Endothelial cell of hepatic sinusoid (primary cell): ENCODE data around the gene GRM7.

Source experiments
- in situ Hi-C: cut with HindIII; loops from 2 replicates; pipeline ENCODE4 v1.10.0; 2017; ENCODE audit warnings: low sequenced_read_pairs

GRM7 gene

DNA sequence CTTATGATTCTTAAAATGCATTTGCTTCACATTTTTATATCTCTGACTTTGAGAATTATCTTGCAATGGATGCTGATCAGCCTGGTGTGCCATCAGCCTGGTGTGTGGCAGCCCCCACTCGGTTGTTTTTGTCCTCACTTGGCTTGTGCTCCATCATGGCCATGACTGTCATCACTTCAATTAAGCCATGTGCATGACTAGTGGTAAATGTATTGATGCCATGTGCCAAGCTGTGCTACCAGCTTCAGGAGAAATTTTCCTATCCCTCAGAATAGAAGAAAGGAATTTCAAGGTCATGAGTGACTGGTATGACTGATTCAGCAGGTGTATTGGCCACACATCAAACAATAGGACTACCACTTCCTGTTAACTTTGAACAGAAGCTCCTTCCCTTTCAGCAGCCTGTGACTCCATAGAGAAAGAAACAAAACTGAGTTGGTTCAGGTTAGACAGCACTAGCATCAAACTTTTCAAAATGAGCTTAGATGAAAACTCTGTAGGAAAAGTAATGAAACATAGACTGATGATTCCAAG lies 251.7 kb downstream of the GRM7 start:
- in situ Hi-C loops: no loop called here

DNA sequence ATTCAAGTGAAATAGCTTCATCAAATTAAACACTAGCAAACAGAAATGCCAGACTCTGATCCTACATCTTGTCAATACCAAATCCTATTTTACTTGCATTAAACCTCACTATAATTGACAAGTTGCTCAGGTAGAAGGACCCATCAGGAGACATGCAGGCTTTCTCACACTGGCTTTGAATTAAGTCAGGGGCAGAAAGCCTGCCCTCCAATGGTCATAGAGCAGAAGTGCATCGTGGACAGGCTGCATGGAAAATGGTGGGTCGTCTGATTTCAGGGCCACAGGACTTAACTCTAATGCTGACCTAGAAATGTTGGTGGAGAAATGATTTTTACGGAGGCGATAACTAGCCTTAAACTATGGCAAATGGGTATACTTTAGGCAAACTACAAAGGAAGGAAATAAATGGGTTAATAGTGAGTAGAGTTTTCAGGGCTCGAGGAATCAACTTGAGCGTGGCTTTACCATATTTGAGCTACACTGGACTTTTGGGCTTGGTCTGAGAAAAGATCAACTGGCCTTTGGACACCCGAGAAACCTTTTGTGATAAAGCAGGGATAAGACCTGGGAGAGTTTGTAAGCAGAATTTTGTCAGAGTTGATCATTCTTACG lies 283.9 kb downstream of the GRM7 start:
- in situ Hi-C loops: no loop called here

DNA sequence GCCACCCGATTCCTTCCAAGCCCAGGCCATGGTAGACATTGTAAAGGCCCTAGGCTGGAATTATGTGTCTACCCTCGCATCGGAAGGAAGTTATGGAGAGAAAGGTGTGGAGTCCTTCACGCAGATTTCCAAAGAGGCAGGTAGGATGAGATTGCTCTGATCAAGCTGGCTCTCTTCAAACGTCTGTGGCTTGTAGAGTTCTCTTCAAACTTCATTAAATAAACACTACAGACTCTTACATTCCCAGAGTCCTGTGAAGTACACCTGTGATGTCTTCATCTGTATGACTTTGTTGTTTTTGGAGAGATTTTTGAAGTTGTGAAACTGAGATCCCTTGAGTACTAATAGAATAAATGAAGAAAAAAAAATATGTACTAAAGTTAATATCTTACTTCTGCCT lies 285.6 kb downstream of the GRM7 start:
- in situ Hi-C loops: no loop called here

DNA sequence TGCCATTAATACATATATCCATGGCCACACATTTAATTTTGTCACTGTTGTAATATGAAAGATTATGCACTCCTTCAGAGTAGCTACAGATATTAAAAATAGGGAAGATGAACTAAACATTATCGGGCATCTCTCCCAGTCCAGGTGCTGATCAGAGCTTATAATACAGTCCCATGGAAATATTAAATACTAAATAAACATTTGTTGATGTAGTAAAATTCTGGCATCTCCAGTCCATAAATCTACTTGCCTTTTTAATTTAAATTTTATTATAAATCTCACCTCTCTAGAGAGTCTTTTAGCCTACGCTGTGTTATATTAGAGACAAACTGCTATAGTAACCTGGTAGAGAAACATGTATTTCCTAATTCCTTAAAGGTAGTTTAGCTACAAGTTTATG lies 297.6 kb downstream of the GRM7 start:
- in situ Hi-C loops: no loop called here

DNA sequence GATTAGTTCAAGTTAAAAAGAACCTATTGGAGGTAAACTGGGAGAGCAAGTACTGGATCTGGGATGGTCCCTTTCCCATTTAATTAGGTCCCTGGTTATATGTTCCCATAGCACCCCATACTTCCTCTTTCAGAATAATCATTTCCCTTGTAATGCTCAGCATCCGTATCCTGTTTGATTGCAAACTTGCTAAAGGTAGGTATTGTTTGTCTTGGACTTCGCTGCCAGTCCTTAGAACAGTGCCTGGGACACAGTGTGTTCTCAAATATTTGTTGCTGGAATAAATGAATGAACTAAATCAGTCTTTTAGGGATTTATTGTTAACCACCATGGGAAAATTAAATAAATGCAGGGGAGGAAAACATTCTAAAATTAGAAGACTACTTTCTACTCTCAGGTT lies 299.8 kb downstream of the GRM7 start:
- in situ Hi-C loops: no loop called here

DNA sequence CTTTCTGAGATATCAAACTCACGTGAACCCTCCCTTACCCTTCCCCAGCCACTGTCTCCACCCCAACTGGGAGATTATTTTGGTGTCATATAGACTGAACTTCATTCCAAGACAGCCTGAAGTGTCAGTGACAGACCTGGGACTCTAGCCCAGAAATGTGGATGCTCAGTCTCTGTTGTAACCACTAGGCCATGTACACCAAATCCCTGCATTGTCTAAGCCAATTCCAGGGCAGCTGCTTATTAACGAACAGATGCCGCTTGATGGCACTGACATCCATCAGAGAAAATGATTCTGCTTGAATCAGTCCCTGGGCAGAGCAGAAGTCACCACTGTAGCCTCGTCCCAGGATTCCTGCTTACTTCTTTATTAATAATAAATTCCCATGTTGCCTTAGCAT lies 305.5 kb downstream of the GRM7 start:
- in situ Hi-C loops: no loop called here

DNA sequence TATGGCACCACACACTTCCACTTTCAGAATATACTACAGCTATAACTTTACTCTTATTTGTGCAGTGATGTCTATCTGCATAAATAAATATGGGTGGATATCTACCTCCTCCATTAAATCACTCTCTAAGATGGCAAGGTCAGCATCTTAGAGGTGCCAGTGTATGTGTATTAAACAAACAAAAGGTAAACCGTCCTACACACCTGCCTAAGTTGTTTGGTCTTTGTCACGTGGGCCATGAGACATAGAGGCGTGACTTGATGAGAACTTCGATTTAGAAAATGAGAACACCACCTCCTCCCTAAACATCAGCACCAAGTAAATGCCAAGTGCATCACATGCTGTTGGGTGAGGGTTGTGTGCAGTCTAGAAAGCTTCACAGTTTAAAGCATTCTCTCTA lies 310.6 kb downstream of the GRM7 start:
- in situ Hi-C loops: no loop called here

DNA sequence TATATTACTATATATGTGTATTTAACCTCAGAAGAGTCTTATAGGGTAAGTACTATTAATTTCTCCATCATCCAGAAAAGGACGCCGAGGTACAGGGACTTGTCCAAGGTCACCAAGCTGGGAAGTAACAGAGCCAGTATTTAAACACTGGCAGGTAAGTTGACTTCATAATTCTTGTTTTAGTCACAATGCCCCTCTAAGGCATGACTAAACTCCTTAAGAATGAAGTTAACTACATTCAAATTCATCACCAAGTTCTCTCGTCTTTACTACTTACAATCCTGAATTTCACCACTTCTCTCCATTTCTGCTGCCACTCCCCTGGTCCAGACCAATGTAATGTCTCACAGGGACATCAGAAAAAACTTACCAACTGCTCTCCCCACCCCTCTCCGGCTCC lies 312.1 kb downstream of the GRM7 start:
- in situ Hi-C loops: no loop called here

DNA sequence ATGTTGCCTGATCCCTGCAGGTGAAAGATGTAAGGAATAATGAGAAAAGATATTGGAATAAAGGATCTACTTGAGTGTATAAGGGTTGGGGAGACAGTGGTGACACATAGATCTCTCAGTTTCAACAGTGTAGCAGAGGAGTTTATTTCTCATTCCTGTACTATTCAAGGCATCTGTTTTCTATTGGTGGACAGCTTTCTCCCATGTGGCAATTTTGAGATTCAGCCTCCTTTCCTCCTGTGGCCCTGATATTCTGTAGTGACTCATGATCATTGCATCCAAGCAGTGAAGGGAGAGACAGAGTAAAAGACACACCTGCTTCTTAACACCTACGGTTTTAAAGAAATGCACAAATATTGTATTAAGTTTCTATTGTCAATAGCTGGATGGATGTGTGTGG lies 327.6 kb downstream of the GRM7 start:
- in situ Hi-C loops: no loop called here

DNA sequence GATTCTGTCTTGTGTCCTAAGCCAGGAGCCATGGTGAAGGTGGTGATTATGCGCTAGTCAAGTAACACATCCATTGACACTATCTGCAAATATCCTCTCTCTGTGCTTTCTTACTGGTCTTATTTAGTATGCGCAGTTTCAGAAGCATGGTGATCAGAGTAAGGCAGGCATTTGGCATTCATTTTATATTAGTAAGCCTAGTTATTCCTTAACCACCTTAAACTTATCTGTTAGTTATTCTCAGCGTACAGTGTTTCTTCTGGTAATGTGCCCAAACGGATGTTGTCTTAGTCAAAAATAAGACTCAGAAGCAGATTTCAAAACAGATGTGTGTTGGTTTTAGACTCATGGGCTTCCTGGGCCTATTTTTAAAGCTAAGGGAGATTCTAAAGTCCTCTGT lies 329.2 kb downstream of the GRM7 start:
- in situ Hi-C loops: no loop called here

DNA sequence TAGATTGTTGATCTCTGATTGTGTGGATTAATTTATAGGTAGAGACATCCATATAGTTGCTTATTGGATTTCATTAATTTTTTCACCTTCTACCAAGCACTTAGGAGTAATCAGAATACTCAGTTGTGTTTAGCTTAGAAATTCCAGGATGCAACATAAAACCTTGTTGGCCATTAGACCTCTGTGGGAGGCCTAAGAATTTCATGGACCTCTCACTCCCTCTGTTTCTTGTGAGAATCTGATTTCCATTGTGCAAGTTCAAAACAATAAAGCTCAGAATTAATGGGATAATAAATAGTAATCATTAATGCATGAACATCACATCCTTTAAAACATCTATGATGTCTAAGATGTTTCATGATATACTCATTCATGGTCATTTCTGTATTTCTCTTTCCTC lies 332.4 kb downstream of the GRM7 start:
- in situ Hi-C loops: no loop called here

DNA sequence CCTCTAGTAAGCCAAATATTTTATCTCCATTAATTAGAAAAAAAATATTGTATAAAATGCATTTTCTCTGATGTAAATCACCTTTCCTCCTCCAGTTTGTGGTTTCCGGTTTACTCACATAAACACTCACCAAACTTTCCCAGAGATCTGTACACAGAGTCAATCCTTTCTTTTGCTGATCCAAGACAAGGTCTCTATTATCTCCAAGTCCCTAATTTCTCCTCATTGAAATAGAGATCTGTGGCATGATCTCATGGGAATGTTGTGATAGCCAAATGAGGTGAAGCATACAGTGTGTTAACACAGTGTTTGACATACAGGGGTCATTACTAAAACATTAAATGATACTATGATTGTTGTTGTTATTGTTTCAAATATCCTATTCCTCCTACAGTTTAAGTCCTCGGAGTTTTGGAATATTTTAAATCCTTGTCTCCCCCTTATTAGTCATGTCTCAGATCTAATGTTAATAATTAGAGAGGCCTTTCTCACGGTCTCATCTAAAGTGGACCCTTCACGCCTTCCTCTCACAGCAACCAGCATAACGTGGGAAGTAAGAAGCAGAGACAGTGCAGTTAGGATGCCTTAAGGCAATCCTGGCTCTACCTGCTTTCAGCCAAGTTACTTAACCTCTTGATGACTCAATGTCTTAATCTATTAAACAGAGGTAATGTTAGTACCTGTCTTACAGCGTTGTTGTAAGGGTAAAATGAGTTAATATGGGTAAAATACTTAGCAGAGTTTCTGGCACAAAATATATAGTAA lies 333.3 kb downstream of the GRM7 start:
- in situ Hi-C loops: no loop called here

DNA sequence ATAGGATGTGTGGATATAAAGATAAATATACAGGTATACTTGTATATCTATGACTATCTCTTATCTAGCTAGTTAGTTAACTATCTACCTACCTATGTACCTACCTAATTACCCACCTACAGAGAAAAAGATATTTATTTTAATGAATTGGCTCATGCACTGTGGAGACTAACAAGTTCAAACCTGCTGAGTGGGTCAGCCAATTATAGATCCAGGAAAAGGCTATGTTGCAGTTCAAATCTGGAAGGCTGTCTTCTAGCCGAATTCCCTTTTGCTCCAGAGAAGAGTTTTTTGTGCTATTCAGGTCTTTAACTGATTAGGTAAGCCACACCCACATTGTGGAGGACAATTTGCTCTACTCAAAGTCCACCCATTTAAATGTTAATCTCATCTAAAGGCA lies 335.0 kb downstream of the GRM7 start:
- in situ Hi-C loops: no loop called here

DNA sequence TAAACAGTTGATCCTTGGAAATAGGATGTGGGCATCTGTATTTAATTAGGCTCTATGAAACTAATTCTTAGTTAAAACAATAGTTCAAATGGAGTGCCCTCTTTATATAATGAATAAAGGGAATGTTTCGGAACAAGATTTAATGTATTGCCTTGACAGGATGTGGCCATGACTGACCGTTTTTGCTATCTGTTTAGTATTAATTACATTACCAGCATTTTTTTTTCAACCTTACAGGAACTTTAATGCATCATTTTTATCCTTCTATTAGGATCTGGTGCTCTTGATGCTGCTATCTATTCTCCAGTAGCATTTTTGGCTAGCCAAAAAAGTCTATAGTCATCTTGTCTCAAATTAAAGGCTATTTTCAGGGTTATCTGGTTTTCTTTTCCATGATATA lies 340.9 kb downstream of the GRM7 start:
- in situ Hi-C loops: no loop called here

DNA sequence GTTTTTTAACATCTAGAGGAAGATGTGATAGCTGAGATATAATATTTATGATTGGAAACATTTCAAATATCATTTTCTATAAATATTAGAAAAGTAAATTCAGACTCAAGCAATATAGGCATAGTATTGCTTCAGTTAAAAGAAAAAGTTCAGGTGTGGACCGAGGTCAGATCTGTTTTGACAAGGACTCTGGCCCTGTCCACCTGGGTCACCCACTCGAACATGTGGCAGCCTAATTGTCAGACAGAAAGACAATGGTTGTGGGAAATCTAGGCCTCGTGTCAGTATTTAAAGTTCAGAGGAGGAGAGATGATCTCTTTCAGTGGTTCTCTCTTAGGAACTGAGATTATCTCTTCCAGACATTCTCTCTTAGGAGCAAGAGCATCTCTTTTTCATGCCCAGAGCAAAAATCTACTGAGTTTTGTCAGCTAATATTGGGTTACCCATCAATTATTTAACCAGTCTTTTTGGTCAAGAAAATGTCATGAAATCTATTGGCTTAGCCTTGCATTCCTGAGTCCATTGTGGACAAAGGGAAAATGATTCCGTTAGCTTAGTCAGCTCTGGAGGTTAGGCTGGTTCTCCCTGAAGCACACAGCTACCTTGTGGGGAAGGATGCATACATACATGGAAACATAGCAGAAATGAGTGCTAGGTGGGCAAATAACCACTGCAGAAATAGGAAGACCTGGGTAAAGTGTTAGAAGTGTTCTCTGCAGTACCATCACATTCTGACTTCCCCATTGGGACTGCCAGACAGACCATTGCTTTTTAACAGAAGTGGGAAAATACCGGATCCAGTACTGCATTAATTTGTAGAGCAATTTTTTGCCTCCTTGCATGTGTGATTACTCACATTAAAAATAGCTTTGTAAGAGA lies 343.3 kb downstream of the GRM7 start:
- in situ Hi-C loops: no loop called here

DNA sequence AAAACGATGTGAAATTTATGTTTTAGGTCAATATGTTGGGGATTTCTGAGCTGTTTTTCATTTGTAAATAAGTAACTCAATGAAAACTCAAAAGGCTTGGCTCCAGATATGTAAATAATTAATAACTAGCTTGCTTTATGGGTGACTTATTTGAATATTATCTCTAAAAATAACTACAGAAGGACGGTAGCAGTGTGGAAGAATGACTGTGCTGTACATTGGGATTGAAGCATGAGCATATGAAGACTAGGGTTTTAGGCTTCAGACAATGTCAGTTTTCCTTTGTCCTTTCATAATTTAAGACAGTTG lies 343.9 kb downstream of the GRM7 start:
- in situ Hi-C loops: no loop called here

DNA sequence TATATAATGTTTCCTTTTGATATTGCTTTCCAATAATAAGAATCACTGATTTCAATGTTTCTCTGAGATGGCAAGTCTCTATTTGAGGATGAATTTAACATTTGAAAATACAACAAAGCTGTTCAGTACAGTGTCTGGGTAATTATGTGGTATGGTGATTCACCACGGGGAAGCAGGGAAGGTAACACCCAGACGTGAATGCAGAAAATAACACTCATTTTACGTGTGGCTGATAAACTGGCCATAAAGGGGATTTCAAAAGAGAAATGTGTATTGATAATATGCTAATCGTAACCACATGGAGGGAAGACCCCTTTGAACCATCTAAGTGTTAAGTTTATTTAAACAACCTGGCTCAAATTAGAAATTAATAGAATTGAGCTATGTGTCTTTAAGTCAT lies 344.6 kb downstream of the GRM7 start:
- in situ Hi-C loops: no loop called here

DNA sequence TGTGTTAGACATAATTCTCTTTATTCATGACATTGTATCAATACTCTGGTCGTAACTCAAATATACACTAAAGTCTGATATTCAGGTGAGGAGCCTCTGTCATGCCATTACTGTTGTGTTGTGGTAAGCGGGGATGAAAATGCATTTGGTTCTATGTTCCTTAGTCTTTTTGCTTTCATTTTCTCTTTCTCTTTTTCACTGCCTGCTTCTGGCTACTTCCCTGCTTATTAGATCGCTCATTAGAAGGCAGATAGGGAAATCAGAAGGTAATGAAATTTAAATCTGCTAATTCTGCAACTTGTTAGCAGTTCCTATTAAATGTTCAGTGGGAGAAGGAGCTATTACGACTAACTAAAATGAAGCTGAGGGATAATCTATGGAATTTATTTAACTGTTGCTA lies 345.0 kb downstream of the GRM7 start:
- in situ Hi-C loops: no loop called here

DNA sequence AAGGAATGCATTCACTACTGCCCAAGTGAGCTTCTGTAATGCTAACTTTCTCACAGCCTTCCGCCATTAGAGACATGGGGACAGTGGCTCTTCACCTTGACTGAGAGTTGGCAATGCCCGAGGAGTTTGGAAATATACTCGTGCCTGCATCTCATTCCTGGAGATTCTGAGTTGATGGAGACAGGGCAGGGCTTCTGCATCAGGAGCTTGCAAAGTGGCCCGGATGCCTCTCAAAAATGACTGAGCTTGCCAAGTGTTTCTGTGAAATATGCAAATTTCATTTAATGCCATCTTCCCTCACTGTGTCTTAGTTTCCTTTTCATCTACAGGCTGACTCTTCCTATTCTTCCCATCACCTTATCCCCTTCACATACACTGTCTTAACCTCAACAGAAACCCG lies 346.2 kb downstream of the GRM7 start:
- in situ Hi-C loops: no loop called here

DNA sequence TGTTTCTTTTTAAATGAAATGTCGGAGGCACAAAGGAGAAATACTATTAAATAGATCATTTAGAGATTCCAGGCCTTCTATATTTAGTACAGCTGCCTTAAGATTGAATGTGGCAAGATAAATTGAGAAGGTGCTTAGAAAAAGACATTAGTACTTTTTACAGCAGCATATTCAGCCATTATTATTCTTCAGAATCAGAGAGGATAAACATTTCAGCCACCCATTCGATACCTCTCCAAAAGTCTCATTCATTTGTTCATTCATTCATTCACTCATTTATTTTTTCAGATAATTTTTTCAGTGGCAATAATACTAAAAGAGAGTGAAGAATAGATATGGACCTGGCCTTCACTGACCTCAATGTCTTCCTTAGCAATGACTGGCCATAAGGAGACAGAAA lies 347.0 kb downstream of the GRM7 start:
- in situ Hi-C loops: no loop called here

DNA sequence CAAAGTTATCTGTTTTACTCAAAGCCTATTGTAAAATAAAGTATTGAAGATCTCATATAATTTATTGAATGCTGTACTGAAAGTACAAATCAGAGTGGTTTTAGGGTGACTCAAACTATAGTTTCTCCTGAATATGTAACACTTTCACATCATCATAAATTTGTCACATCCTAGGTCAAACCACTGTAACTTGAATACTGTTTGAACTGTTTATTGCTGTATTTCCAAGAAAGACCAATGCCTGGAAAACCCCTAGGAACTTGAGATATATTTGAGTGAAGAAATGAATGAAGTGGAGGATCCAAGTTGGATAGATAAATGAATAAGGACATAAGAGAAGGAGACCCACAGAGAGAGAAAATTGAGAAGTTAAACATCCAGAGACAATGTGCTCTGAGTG lies 348.2 kb downstream of the GRM7 start:
- in situ Hi-C loops: no loop called here

DNA sequence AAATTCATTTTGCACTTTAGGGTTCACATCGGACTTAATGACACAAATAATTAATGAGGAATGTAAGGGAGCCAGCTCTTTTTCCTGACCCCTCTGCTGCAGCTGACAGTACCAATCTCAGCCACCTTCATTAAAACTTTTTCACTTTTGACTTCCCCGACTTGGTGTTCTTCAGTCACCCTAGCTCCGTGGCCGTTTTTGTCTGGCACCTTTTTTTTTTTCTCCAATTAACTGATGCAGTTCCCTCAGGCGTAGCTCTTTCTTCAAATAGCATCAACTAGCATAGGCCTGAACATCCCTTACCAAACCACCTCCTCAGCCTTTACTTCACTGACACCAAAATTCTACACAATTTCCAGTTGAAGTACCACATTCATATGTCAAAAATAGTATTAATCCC lies 350.8 kb downstream of the GRM7 start:
- in situ Hi-C loops: no loop called here
